ENCODE measurements around the gene IFITM2.
A peak's percentile ranks its signal among the peaks of the same experiment; 100 is the strongest.
"Not testable (repeated sequence)": the region's sequence is repeated elsewhere in the genome, so short reads cannot be mapped to it uniquely, and the experiment has no call there.

IFITM2 gene

DNA sequence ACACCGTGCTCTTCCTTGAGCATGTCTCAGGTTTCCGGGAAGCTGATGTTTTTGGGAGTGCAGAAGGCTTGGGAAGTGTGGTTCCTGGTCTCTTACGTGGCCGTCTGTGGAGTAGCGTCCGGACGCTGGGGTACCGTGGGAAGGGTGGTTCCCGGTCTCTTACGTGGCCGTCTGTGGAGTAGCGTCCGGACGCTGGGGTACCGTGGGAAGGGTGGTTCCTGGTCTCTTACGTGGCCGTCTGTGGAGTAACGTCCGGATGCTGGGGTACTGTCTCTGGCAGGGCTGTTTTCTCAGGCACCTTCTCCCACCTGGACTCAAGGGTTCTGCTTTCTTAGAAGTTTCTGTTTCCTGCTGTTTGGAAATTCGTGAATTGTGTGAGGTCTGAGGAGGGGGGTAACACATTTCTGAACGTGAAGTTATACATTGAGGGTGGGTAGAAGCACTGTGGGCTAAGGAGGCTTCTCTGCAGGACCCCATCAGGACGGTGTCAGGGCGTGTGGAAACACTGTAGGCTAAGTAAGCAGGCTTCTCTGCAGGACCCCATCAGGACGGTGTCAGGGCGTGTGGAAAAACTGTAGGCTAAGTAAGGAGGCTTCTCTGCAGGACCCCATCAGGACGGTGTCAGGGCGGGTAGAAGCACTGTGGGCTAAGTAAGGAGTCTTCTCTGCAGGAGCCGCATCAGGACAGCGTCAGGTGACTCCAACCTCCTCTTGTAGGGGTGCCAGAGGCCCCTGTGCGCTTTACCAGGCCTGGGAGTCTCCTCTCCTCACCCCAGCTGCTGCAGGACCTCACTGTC is 18.4 kb downstream of the IFITM2 start:
- DNase-seq (ENCODE audit: low read depth), result no peak

DNA sequence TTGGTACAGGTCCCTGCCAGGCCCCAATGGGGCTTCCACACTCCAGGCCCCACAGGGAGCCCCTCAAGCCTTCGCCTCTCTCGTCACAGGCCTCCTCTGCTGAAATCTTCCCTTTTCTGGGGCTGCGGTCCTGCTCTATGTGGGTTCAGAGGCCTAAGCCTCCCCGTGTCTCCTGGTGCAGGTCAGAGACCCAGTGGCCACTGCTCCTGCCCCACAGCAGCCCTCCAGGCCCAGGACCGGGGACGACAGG is 18.9 kb downstream of the IFITM2 start:
- DNase-seq (ENCODE audit: low read depth), result no peak

GRCh38 chr11:326842-327580 is 19.4 kb downstream of the IFITM2 start:
- DNase-seq (ENCODE audit: low read depth), result peak; percentile 37

DNA sequence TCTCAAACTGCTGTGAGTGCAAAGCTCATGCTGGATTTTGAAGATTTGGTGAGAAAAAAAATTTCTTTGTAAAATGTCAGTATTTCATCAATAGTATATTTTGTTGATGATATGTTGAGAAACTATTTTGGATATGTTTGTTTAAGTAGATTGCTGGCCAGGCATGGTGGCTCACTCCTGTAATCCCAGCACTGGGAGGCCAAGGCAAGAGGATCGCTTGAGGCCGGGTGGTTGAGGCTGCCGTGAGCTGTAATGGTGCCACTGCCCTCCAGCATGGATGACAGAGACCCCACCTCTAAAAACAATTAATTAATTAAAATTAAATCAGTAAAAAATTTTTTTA is 19.9 kb downstream of the IFITM2 start:
- DNase-seq (ENCODE audit: low read depth), result no peak

DNA sequence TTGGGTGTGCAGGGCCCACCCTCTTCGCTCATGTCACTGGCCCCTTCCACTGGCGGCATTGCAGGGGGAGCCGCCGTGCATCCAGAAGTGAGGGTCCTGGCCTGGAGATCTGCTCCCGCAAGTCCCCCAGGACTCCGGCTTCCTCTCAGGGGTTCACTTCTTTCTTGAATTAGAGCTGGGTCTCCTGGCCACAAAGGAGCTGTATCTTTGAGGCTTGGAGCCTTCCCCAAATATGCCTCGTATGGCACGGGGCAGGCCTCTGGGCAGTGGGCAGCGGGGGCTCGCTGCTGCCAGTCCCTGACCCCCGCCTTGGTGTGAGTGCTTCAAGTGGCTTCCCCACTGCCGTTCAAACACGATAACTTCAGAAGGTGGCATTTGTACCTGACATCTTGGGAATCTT is 20.4 kb downstream of the IFITM2 start:
- no peak for DNase-seq (ENCODE audit: low read depth)

GRCh38 chr11:328516-329100 is 21.0 kb downstream of the IFITM2 start:
- not testable (repeated sequence) for DNase-seq (ENCODE audit: low read depth)

DNA sequence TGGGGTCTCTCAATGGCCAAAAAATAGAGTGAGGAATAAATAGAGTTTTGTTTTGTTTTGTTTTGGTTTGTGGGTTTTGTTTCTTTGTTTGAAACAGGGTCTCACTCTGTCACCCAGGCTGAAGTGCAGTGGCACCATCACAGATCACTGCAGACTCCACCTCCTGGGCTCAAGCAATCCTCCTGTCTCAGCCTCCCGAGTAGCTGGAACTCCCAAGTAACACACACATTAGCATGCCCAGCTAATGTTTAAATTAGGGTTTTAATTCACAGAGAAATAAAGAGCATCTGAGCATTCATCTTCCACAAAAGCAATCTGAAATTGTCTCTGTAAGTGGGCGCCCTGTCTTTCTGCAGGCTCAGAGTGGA is 22.3 kb downstream of the IFITM2 start:
- no peak for DNase-seq (ENCODE audit: low read depth)

DNA sequence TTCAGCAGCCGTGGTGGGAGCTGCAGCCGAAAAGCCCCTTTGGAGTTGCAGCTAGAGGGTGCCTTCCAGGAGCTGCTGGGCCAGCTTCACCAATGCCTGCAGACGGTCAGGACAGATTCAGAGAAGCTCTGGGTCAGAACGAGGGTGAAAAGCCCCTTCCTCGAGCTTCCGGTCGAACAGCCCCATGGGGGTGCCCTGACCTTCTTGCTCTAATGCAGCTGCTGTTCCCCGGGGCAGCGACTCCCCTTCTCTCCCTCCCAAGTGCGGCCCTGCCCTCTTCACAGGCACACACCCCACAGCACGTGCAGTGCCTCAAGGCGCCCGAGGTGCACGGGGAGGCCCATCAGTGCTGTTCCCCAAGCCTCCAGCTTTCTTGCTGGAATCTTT is 22.7 kb downstream of the IFITM2 start:
- no peak for DNase-seq (ENCODE audit: low read depth)

DNA sequence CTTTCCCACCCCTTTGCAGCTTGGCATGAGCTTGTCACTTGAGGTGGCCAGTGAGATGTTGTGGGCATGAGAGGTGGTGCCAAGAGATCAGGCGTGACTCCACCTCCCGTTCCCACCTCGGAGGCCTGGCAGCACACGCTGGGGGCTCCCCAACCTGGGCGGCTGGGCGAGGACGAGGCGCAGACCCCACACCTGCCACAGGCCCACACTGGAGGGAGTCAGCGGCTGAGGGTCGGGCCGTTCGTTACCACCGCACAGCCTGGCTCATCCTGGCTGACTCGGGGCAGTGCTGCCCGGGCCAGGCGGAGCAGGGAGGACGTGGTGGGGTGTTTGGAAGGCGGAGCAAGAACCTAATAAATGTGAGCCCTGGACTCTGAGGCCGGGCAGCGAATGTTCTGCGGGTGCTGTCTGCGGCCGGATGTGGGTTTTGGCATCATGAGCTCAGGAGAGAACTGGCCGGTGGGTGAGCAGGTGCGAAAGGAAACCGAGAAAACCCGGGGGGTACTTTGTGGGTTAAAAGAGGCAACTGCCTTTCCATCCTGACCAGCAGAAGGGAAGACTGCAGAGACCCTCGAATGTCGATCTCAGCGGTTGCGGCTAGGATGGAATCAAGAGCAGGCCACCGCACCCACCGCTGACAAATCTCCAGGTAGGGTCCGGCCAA is 23.2 kb downstream of the IFITM2 start:
- DNase-seq (ENCODE audit: low read depth), result no peak

DNA sequence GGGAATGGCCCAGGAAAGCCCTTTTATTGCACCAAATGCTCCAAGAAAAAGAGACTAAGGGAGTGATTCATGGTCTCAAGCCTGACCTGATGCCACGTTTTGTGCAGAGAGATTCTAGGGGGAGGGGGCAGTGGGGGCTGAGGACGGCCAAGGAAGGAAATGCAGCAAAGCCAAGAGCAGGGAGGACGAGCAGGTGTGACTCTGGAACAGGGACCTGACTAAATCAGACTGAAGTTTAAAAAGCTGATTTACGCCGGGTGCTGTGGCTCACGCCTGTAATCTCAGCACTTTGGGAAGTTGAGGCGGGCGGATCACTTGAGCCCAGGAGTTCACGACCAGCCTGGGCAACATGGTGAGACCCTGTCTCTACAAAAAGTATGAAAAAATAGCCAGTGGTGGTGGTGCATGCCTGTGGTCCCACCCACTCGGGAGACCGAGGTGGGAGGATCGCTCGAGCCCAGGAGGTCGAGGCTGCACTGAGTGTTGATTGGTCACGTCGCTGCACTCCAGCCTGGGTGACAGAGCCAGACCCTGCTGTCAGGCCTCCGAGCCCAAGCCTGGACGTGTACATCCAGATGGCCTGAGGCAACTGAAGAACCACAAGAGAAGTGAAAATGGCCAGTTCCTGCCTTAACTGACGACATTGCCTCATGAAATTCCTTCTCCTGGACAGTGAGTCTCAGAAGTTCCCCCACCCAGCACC is 23.9 kb downstream of the IFITM2 start:
- no peak for DNase-seq (ENCODE audit: low read depth)

DNA sequence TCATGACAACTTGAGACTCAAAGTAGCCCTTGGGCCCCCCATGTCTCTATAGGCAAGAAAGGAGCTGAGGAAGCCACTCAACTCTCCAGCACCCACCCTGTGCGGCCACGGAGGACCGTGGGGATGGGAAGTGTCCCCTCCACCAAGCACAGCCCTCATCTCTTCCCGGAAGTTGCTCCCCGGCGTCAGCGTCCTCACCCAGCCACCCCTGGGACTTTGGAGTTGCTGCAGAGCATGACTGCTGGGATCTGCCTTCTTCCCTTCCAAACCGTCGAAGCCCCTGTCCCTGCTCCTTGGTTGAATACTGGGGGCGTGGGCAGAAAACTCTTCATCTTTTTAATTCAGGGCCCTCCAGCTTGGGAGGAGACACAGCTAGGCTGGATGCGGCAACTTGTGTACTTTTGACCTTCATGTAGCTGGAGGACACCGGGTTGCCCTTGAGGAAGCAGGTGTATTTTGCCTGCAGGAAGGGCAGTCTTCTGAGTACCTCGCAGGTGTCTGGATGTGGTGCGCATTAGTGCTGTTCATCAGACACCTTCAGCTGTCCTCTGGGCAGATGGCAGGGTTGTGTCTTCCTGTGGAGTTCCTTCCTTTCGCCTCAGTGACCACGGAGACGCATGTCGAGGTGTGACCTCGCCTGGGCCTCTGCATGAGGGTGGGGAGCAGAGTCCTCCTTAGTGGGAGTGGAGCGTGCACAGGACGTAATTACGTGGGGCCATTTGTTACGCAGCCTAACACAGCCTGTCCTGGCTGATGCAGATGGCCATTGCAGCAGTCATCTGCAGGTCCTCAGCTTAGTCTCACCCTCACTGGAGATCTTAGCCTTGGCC is 25.2 kb downstream of the IFITM2 start:
- DNase-seq (ENCODE audit: low read depth), result no peak

- not testable (repeated sequence) for DNase-seq (ENCODE audit: low read depth)
Observed at GRCh38 chr11:333616-334263, 26.1 kb downstream of the IFITM2 start.

GRCh38 chr11:334264-334994 is 26.8 kb downstream of the IFITM2 start:
- no peak for DNase-seq (ENCODE audit: low read depth)

DNA sequence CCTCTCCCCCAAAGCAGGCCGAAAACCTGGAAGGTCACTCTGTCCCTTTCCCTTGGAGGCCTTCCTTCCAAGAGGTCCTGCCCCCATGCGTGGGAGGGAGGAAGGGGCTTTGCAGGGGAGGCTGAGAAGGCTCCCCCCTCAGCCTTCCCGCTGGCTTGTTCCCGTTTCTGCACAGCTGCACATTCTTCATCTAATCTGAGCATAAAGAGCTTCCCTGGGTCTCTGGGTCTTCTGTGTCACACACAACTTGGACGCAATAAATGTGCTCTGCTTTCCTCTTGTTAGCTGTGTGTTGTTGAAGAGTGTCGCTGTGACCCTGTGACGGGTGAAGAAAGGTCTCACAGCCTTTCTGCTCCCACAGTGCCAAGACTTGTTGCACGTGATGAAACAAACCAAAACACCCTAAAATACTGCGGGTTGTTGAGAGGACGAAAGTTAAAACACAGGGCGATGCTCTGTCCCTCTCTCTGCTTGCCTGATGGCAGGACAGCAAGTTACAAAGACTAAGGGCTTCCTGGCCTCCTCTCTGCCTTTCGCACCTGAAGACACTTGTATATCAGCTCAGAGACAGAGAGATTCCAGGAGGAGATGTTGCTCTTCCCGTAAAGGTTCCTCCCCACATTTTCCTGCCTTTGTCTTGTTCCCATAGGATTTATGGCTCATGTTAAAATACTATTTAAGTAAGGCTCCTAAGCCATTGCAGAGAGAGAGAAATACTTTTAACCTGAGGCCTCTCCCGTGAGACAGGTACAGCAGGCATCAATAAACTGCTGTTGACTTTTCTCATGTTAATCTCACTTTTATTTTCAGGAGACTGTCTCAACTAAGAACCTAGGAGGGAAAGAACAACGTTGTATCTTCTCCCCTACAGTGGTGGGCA is 28.4 kb downstream of the IFITM2 start:
- no peak for DNase-seq (ENCODE audit: low read depth)

DNA sequence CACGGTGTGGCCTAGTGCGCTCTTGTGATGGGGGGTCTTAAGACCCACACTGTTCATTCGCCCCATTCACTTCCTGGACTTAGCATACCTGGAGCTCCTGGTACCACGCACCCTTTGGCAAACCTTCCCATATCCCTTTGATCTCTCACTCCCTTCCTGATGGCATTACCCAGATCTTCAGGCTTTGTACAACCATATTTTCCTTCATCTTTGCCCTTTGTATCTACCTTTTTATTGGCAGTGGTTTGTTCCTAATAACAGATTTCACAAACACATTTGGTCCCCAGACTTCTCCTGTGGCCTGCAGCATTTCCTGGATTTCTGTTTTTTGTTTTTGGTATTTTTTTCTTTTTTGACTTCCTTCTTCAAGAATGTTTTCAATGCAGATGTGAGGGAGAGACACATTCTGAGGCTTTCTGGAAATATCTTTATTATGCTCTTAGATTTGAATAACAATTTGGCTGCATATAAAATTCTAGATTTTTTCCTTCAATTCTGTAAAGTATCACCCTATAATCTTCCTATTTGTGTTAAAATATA is 29.1 kb downstream of the IFITM2 start:
- DNase-seq (ENCODE audit: low read depth), result no peak

DNA sequence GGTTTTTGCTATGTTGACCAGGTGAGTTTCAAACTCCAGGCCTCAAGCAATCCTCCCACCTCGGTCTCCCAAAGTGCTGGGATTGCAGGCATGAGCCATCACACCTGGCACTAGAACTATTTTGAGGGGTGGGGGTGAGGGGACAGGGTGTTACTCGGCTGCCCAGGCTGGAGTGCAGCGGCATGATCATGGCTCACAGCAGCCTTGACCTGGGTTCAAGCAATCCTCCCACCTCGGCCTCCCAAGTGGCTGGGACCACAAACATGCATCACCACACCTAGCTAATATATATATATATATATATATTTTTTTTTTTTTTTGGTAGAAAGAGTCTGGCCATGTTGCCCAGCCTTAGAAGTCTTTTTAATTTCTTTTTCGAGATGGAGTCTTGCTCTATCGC is 30.1 kb downstream of the IFITM2 start:
- no peak for DNase-seq (ENCODE audit: low read depth)

DNA sequence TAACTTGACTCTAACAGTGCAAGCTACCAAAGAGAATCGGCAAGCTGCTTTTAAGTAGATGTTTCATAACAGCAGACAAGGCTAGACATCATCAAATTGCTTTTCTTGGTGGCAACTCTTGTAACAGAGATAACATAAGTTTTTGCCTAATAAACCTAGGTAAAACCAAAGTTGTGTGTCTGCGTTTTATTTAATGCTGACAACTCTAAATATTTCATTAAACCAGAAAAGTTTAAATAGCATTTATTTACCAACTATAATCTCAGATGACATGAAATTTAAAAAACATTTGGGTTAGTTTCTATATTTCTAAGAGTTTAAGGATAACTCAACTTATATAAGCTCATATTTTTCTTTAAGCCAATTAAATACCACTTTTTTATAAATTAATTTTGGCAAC is 32.3 kb downstream of the IFITM2 start:
- no peak for DNase-seq (ENCODE audit: low read depth)

- no peak for DNase-seq (ENCODE audit: low read depth)
Observed at GRCh38 chr11:340539-341512, 33.2 kb downstream of the IFITM2 start.
